Activated CD4-positive, alpha-beta T cell treated with anti-CD3 and anti-CD28 coated beads, Interleukin-2, Interleukin-6, amounts not matched to agents 100 ng/mL and 50 ng/mL, durations not matched to agents 16 hours and 8 hours (primary cell): Measurements from ENCODE around the gene FAXDC2.

ENCODE experiments used
- DNase-seq: peaks from one replicate; pipeline ENCODE4 v3.0.0-alpha.2; 2020

The FAXDC2 gene

GRCh38 chr5:154850255-154851062 is at the start of gene FAXDC2:
TSS of gene FAXDC2 (minus strand) at chr5:154850603. CDS start at chr5:154838178, 12,425 bp downstream.
- no peak for DNase-seq

- no peak for DNase-seq
These were observed 49.7 kb upstream of the FAXDC2 start for GRCh38 chr5:154900066-154900465.

GRCh38 chr5:154899151-154899816 is 48.9 kb upstream of the FAXDC2 start:
- no peak for DNase-seq

- DNase-seq, result no peak
These were observed 47.8 kb upstream of the FAXDC2 start for GRCh38 chr5:154898210-154898609.

GRCh38 chr5:154896562-154897165 is 46.3 kb upstream of the FAXDC2 start:
- DNase-seq, result no peak

GRCh38 chr5:154895606-154896561 is 45.5 kb upstream of the FAXDC2 start:
- DNase-seq, result no peak

- no peak for DNase-seq
These were observed 43.0 kb upstream of the FAXDC2 start for GRCh38 chr5:154893381-154893780.

- DNase-seq, result no peak
These were observed 42.0 kb upstream of the FAXDC2 start for GRCh38 chr5:154892369-154892771.

- DNase-seq, result no peak
These were observed 35.0 kb upstream of the FAXDC2 start for GRCh38 chr5:154885439-154885838.

- DNase-seq, result no peak
These were observed 34.0 kb upstream of the FAXDC2 start for GRCh38 chr5:154884424-154884823.

- DNase-seq, result no peak
These were observed 31.6 kb upstream of the FAXDC2 start for GRCh38 chr5:154881986-154882385.

GRCh38 chr5:154878642-154879335 is 28.4 kb upstream of the FAXDC2 start:
- no peak for DNase-seq

GRCh38 chr5:154873791-154874331 is 23.5 kb upstream of the FAXDC2 start:
- DNase-seq, result no peak

- DNase-seq, result no peak
These were observed 21.3 kb upstream of the FAXDC2 start for GRCh38 chr5:154871734-154872133.

GRCh38 chr5:154868702-154869101 is 18.3 kb upstream of the FAXDC2 start:
- DNase-seq, result no peak

GRCh38 chr5:154866841-154867240 is 16.4 kb upstream of the FAXDC2 start:
- no peak for DNase-seq

GRCh38 chr5:154865466-154866184 is 15.2 kb upstream of the FAXDC2 start:
- DNase-seq, result no peak

- no peak for DNase-seq
These were observed 13.1 kb upstream of the FAXDC2 start for GRCh38 chr5:154863291-154864080.

- DNase-seq, result no peak
These were observed 12.4 kb upstream of the FAXDC2 start for GRCh38 chr5:154862766-154863165.

GRCh38 chr5:154861946-154862345 is 11.5 kb upstream of the FAXDC2 start:
- DNase-seq, result no peak
